Suprapubic skin (tissue), 4 donors: ENCODE measurements around the gene PAIP2. TPM values are rescaled to one million over a fixed set of nuclear protein-coding genes. Genes with fewer than 3 reads are reported as not detected.

Source experiments
- DNase-seq, 2 donors: peaks; one replicate each; pipeline ENCODE4 v3.0.0-alpha.2; 2019; ENCODE audit warnings: low spot score in 2 of 2
- H3K27ac ChIP-seq: fragments of 200-600 bp; sonication (generic); one replicate; pipeline ENCODE4 v1.5.1; 2019
- H3K27me3 ChIP-seq: fragments of 200-600 bp; sonication (generic); one replicate; pipeline ENCODE4 v1.5.1; 2019
- H3K36me3 ChIP-seq: fragments of 200-600 bp; sonication (generic); one replicate; pipeline ENCODE4 v1.5.1; 2019
- H3K4me1 ChIP-seq: fragments of 200-600 bp; sonication (generic); one replicate; pipeline ENCODE4 v1.5.1; 2019
- H3K4me3 ChIP-seq: fragments of 200-600 bp; sonication (generic); one replicate; pipeline ENCODE4 v1.5.1; 2019; ENCODE audit warnings: mild to moderate bottlenecking
- H3K9me3 ChIP-seq: fragments of 200-600 bp; sonication (generic); one replicate; pipeline ENCODE4 v1.5.1; 2019
- EP300 ChIP-seq: sonication (generic); formaldehyde crosslinking; IDR thresholded peaks from one replicate; pipeline ENCODE4 v1.6.1; 2017; ENCODE audit warnings: antibody characterized with exemption
- POLR2A ChIP-seq, 2 donors: fragments of 450-650 bp; IDR thresholded peaks; one replicate each; pipeline ENCODE4 v1.6.1; 2017; ENCODE audit warnings: antibody characterized with exemption in 2 of 2, mild to moderate bottlenecking in 2 of 2, moderate library complexity in 2 of 2
- POLR2AphosphoS5 ChIP-seq, 3 donors: sonication (generic); formaldehyde crosslinking; IDR thresholded peaks; one replicate each; pipeline ENCODE4 v1.6.1; 2017; ENCODE audit warnings: antibody characterized with exemption in 3 of 3
- WGBS: methylation state at CpG from one replicate; pipeline ENCODE4 v1.1.5; 2018; 5-methylcytosine and 5-hydroxymethylcytosine counted together
- total RNA-seq, 4 donors: library from RNA; depleted of rRNA; stranded (reverse); fragments of >200 nt; gene quantifications; one replicate each; pipeline ENCODE4 v1.1.0, GENCODE V29; 2016
- TF ChIP-seq, protein P1 (sequence below), 2 donors: fragments of 200-600 bp in 1 of 2; fragments of 450-650 bp in 1 of 2; sonication (generic) in 1 of 2; IDR thresholded peaks; one replicate each; pipeline ENCODE4 v1.5.1; 2016 to 2019; ENCODE audit warnings: antibody characterized with exemption in 2 of 2, mild to moderate bottlenecking in 1 of 2, moderate library complexity in 1 of 2

Gene PAIP2
- total RNA-seq, 4 donors from 2014 or later, result 50.3 to 71.0 (median 53.5) TPM

DNA sequence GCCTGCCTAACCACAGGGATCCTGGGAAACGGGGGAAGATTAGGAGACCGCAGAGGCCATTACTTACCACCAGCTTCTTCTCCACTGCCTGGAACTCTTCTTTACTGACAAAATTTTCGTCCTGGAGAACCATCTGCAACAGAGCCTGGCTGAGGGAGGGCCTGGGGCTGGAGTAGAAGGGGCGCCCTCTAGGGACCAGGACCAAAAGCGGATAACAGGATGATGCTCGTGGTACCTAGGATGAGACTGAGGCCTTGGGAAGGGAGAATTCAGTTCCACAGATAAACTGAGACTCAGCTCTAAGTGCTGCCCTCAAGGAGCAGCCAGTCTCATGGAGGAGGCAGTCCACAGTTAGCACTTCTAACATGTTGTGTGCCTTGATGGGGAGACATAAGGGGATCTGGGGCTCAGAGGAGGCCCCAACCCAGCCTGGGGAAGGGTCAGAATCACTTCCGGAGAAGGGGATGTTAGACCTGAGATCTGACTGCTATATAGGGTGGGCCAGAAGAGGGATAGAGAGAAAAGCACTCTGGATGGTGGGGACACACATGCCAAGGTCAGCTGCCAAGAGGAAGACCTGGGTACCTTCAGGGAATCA lies 61.0 kb downstream of the PAIP2 start:
- Histone ChIP-seq H3K36me3 (no peaks in the 10 kb centered on the region), H3K27me3 (no peaks in the 10 kb centered on the region), H3K9me3 (no peaks in the 10 kb centered on the region), H3K27ac (no peak overlapping the region), H3K4me1 (peaks cover 20% of the 10 kb centered on the region), H3K4me3 (no peak overlapping the region)
- no peak for TF ChIP-seq POLR2AphosphoS5 (IDR thresholded peaks at IDR 0.05)
- WGBS, result 81% methylated on average over 7 of the region's 7 CpGs
- no peak for DNase-seq

DNA sequence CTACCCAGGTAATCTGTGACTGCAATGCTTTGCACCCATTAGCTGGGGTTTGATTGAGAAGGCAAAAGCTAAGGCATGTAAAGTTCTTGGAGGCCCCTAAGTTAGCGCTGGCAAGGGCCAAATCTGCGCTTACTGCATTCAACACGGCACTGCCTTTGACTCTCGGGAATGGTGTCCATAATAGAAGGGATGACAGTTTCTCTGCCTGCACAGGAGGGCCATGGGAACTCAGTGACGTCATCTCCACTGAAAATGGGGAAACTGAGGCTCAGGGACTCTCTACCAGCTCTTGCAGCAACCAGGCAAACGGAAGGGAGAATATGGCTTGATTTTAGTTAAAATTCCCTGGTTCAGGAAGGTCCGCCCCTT lies 61.7 kb downstream of the PAIP2 start:
- H3K36me3 ChIP-seq, result no peaks in the 10 kb centered on the region
- H3K27ac ChIP-seq, result peak overlapping the region; percentile 91
- TF ChIP-seq EP300 (no peak), POLR2A (IDR thresholded peaks at IDR 0.05) (no peak), POLR2AphosphoS5 (IDR thresholded peaks at IDR 0.05) (no peak)
- TF ChIP-seq, protein P1, sequence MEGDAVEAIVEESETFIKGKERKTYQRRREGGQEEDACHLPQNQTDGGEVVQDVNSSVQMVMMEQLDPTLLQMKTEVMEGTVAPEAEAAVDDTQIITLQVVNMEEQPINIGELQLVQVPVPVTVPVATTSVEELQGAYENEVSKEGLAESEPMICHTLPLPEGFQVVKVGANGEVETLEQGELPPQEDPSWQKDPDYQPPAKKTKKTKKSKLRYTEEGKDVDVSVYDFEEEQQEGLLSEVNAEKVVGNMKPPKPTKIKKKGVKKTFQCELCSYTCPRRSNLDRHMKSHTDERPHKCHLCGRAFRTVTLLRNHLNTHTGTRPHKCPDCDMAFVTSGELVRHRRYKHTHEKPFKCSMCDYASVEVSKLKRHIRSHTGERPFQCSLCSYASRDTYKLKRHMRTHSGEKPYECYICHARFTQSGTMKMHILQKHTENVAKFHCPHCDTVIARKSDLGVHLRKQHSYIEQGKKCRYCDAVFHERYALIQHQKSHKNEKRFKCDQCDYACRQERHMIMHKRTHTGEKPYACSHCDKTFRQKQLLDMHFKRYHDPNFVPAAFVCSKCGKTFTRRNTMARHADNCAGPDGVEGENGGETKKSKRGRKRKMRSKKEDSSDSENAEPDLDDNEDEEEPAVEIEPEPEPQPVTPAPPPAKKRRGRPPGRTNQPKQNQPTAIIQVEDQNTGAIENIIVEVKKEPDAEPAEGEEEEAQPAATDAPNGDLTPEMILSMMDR (IDR thresholded peaks at IDR 0.05), result no peak
- no peak for DNase-seq
- peak overlapping the region; percentile 56 for H3K4me3 ChIP-seq
- 17% methylated on average over 6 of the region's 7 CpGs for WGBS
- H3K27me3 ChIP-seq, result no peaks in the 10 kb centered on the region
- H3K9me3 ChIP-seq, result no peaks in the 10 kb centered on the region
- H3K4me1 ChIP-seq, result peaks cover 20% of the 10 kb centered on the region

DNA sequence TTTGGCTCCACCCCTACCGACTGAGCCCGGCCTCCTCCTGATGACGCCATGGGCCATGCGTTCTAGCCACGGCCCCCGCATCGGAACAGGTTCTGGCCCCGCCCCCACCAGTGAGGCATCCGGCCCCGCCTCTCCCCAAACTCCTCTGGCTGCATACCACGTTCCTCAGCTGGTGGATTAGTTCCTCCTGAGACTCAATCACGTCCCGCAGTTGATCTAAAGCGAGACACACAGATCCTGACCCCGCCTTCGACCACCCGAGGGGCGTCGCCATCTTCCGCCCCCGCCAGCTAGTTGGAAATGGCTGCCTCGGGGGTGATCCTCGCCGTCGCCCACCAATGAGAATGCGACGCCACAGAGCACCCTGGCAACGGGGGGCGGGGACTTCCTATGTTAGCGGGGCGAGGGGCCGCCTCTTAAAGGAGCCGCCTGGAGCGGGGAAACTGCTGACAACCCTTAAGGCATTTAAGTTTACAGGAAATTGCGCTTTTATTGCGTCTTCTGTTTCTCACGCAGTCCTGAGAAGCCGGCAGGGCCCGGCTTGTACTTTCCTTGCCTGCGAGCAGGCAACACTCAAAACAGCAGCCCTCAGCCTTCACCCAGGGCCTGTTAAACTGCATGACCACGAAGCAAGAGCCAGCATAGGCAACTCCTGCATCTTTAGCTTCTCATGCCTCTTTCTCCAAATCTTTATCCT lies 62.3 kb downstream of the PAIP2 start, which contains the start of gene SPATA24:
Gene SPATA24 (minus strand): TSS at position 303 of the 697 bp plus-strand sequence. CDS start 29 bp downstream, at position 274.
- H3K4me1 ChIP-seq, result peaks cover 20% of the 10 kb centered on the region
- WGBS, result 1% methylated on average over 35 of the region's 41 CpGs
- no peaks in the 10 kb centered on the region for H3K27me3 ChIP-seq
- DNase-seq, result peak; percentile 99
- peak within 1 kb of the TSS; percentile 91 for H3K27ac ChIP-seq
- TF ChIP-seq EP300 (no peak), POLR2AphosphoS5 (IDR thresholded peaks at IDR 0.05) (peak in 2 of 3 donors; percentile 47 to 63), POLR2A (IDR thresholded peaks at IDR 0.05) (no peak)
- TF ChIP-seq, protein P1 (IDR thresholded peaks at IDR 0.05), result no peak
- H3K36me3 ChIP-seq, result no peaks in the 10 kb centered on the region
- H3K9me3 ChIP-seq, result no peaks in the 10 kb centered on the region
- peak within 1 kb of the TSS; percentile 56 for H3K4me3 ChIP-seq

DNA sequence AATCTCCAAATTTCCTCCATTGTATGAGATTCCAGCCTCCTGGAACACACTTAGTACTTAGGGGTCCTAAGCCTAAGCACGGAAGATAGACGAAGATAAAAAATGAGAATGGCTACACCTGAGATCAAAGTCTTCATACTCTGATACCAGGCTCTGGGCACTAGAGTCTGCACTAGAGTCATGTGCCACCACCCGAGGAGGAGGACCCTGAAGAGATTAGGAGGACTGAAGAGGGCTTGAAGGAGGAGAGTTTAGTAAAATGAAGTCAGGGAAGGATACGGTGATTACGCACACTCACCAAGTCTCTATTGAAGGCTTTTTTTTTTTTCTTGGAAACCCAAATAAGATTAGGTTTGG lies 62.8 kb downstream of the PAIP2 start:
- Histone ChIP-seq H3K9me3 (no peaks in the 10 kb centered on the region), H3K27ac (peak overlapping the region; percentile 91), H3K27me3 (no peaks in the 10 kb centered on the region), H3K4me1 (peaks cover 20% of the 10 kb centered on the region), H3K4me3 (peak overlapping the region; percentile 56), H3K36me3 (no peaks in the 10 kb centered on the region)
- no peak for DNase-seq
- TF ChIP-seq, protein P1 (IDR thresholded peaks at IDR 0.05), result no peak
- TF ChIP-seq POLR2AphosphoS5 (IDR thresholded peaks at IDR 0.05) (no peak), EP300 (no peak), POLR2A (IDR thresholded peaks at IDR 0.05) (no peak)
- WGBS, result 71% methylated on average over 5 of the region's 5 CpGs

DNA sequence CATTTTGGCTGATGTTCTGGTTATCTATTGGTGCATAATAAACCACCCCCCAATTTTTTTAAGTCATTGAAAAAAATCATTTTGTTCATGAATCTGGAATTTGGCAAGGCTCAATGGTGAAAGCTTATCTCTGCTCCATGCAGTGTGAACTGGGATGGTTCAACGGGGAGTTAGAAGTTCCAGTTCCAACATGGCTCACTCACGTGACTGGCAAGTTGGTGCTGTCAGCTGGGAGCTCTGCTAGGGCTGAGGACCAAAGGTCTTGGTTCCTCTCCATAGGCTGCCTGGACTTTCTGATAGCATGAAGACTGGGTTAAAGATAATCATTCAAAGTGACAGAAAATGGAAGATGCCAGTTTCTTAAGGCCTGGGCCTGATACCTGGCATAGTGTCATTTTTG lies 65.3 kb downstream of the PAIP2 start:
- no peaks in the 10 kb centered on the region for H3K36me3 ChIP-seq
- no peak overlapping the region for H3K27ac ChIP-seq
- TF ChIP-seq POLR2AphosphoS5 (IDR thresholded peaks at IDR 0.05) (no peak), EP300 (no peak), POLR2A (IDR thresholded peaks at IDR 0.05) (no peak)
- TF ChIP-seq, protein P1 (IDR thresholded peaks at IDR 0.05), result no peak
- WGBS, result 68% methylated on average over 2 of the region's 2 CpGs
- no peak for DNase-seq
- H3K4me3 ChIP-seq, result no peak overlapping the region
- peaks cover 29% of the 10 kb centered on the region for H3K4me1 ChIP-seq
- no peaks in the 10 kb centered on the region for H3K9me3 ChIP-seq
- no peaks in the 10 kb centered on the region for H3K27me3 ChIP-seq
